ENCODE measurements around the gene FAIM2.

- TF ChIP-seq CTCF (IDR thresholded peaks at IDR 0.05) (no peak), POLR2A (IDR thresholded peaks at IDR 0.05) (no peak)
Observed at GRCh38 chr12:49917166-49917787, 13.6 kb upstream of the FAIM2 start.
